GM12801 (cell line): ENCODE results near the gene TBC1D22A.

Experiments used
- CTCF ChIP-seq: IDR thresholded peaks from one replicate; pipeline ENCODE4 v1.5.1; 2011; ENCODE audit warnings: control low read depth; ENCODE audit not compliant: insufficient read length; ENCODE audit errors: extremely low read depth

TBC1D22A gene

GRCh38 chr22:47054231-47055072, 292.0 kb downstream of the TBC1D22A start:
- no peak for TF ChIP-seq CTCF

GRCh38 chr22:47055073-47055355, 292.6 kb downstream of the TBC1D22A start:
- TF ChIP-seq CTCF: no peak

GRCh38 chr22:47055461-47055860, 293.0 kb downstream of the TBC1D22A start:
- no peak for TF ChIP-seq CTCF

GRCh38 chr22:47055921-47056320, 293.5 kb downstream of the TBC1D22A start:
- TF ChIP-seq CTCF: no peak

GRCh38 chr22:47056361-47056760, 293.9 kb downstream of the TBC1D22A start:
- no peak for TF ChIP-seq CTCF

GRCh38 chr22:47056776-47057470, 294.5 kb downstream of the TBC1D22A start:
- TF ChIP-seq CTCF: no peak

GRCh38 chr22:47057916-47058585, 295.6 kb downstream of the TBC1D22A start:
- no peak for TF ChIP-seq CTCF
